SK-N-MC (cell line): ENCODE data around the gene LGALS7.

Source experiments
- DNase-seq: peaks from one replicate; pipeline ENCODE4 v3.0.0-alpha.2; 2011; ENCODE audit warnings: low read depth, low spot score
- H3K27ac ChIP-seq: fragments of 200-600 bp; sonication (generic); 2 replicates; pipeline ENCODE4 v1.5.1; 2016; ENCODE audit warnings: mixed run types
- H3K36me3 ChIP-seq: fragments of 200-600 bp; sonication (generic); 2 replicates; pipeline ENCODE4 v1.6.1; 2017; ENCODE audit warnings: antibody characterized with exemption, low read length, mixed read lengths; ENCODE audit not compliant: insufficient read depth
- H3K4me3 ChIP-seq: fragments of 200-600 bp; sonication (generic); 2 replicates; pipeline ENCODE4 v1.5.1; 2016
- H3K9ac ChIP-seq: fragments of 200-600 bp; sonication (generic); 2 replicates; pipeline ENCODE4 v1.8.0; 2017; ENCODE audit warnings: mixed run types, mixed read lengths; ENCODE audit not compliant: insufficient read length
- H3K9me3 ChIP-seq: fragments of 200-600 bp; sonication (generic); 2 replicates; pipeline ENCODE4 v1.6.1; 2017; ENCODE audit warnings: low read depth, mild to moderate bottlenecking, antibody characterized with exemption, low read length, moderate library complexity, mixed read lengths
- EZH2 ChIP-seq: fragments of 200-600 bp; sonication (generic); IDR thresholded peaks from one replicate; pipeline ENCODE4 v1.6.1; 2017; ENCODE audit warnings: antibody characterized with exemption
- FOXP2 ChIP-seq: optimal IDR thresholded peaks from 2 replicates; pipeline ENCODE3; 2011; ENCODE audit warnings: mild to moderate bottlenecking, moderate library complexity; ENCODE audit not compliant: insufficient read depth; ENCODE audit errors: extremely low read length, control extremely low read depth
- POLR2AphosphoS5 ChIP-seq: IDR thresholded peaks from 2 replicates; pipeline ENCODE4 v1.6.1; 2012; ENCODE audit warnings: mild to moderate bottlenecking, low read depth, low read length, borderline replicate concordance

Gene LGALS7

GRCh38 chr19:38727306-38727867 is 45.9 kb downstream of the LGALS7 start:
- H3K4me3 ChIP-seq = no peak overlapping the region
- TF ChIP-seq FOXP2 = no peak
- TF ChIP-seq POLR2AphosphoS5 = no peak
- no peak for TF ChIP-seq EZH2
- no peak for DNase-seq
- peaks cover 19% of the 10 kb centered on the region; the same call in 1 of the 2 replicates for H3K36me3 ChIP-seq
- no peak overlapping the region for H3K9ac ChIP-seq
- H3K9me3 ChIP-seq = no peaks in the 10 kb centered on the region
- H3K27ac ChIP-seq = no peak overlapping the region

GRCh38 chr19:38726761-38727301 is 46.5 kb downstream of the LGALS7 start:
- Histone ChIP-seq H3K36me3 (peaks cover 19% of the 10 kb centered on the region; the same call in 1 of the 2 replicates), H3K9ac (no peak overlapping the region), H3K4me3 (no peak overlapping the region), H3K9me3 (no peaks in the 10 kb centered on the region), H3K27ac (no peak overlapping the region)
- no peak for DNase-seq
- TF ChIP-seq POLR2AphosphoS5 (no peak), EZH2 (no peak)

GRCh38 chr19:38726284-38726673 is 47.0 kb downstream of the LGALS7 start:
- DNase-seq = no peak
- no peak for TF ChIP-seq FOXP2
- TF ChIP-seq POLR2AphosphoS5 = no peak
- no peak for TF ChIP-seq EZH2
- Histone ChIP-seq H3K4me3 (no peak overlapping the region), H3K36me3 (peaks cover 23% of the 10 kb centered on the region; the same call in 1 of the 2 replicates), H3K27ac (no peak overlapping the region), H3K9me3 (no peaks in the 10 kb centered on the region), H3K9ac (no peak overlapping the region)

- peaks cover 23% of the 10 kb centered on the region; the same call in 1 of the 2 replicates for H3K36me3 ChIP-seq
- H3K9ac ChIP-seq = no peak overlapping the region
- TF ChIP-seq EZH2 = no peak
- no peak for TF ChIP-seq POLR2AphosphoS5
- TF ChIP-seq FOXP2 = no peak
- no peak overlapping the region for H3K27ac ChIP-seq
- no peak for DNase-seq
- H3K4me3 ChIP-seq = no peak overlapping the region
- H3K9me3 ChIP-seq = no peaks in the 10 kb centered on the region
These were observed 47.6 kb downstream of the LGALS7 start for GRCh38 chr19:38725469-38726283.

GRCh38 chr19:38723990-38724854 is 49.1 kb downstream of the LGALS7 start:
- peaks cover 23% of the 10 kb centered on the region; the same call in 1 of the 2 replicates for H3K36me3 ChIP-seq
- no peak overlapping the region for H3K4me3 ChIP-seq
- TF ChIP-seq EZH2 = no peak
- no peaks in the 10 kb centered on the region for H3K9me3 ChIP-seq
- DNase-seq = no peak
- H3K27ac ChIP-seq = no peak overlapping the region
- no peak overlapping the region for H3K9ac ChIP-seq

GRCh38 chr19:38723606-38723965 is 49.7 kb downstream of the LGALS7 start:
- peaks cover 23% of the 10 kb centered on the region; the same call in 1 of the 2 replicates for H3K36me3 ChIP-seq
- DNase-seq = no peak
- H3K27ac ChIP-seq = no peak overlapping the region
- H3K9ac ChIP-seq = no peak overlapping the region
- no peaks in the 10 kb centered on the region for H3K9me3 ChIP-seq
- TF ChIP-seq EZH2 = no peak
- no peak overlapping the region for H3K4me3 ChIP-seq

- no peaks in the 10 kb centered on the region for H3K9me3 ChIP-seq
- no peak overlapping the region for H3K9ac ChIP-seq
- H3K27ac ChIP-seq = no peak overlapping the region
- peaks cover 23% of the 10 kb centered on the region; the same call in 1 of the 2 replicates for H3K36me3 ChIP-seq
- no peak for TF ChIP-seq FOXP2
- no peak for TF ChIP-seq EZH2
- no peak for TF ChIP-seq POLR2AphosphoS5
- H3K4me3 ChIP-seq = no peak overlapping the region
- DNase-seq = no peak
These were observed 50.2 kb downstream of the LGALS7 start for GRCh38 chr19:38722947-38723605.

- no peak for DNase-seq
- no peaks in the 10 kb centered on the region for H3K9me3 ChIP-seq
- H3K36me3 ChIP-seq = peaks cover 30% of the 10 kb centered on the region; the same call in 1 of the 2 replicates
- no peak overlapping the region for H3K4me3 ChIP-seq
- H3K27ac ChIP-seq = no peak overlapping the region
- H3K9ac ChIP-seq = no peak overlapping the region
- TF ChIP-seq FOXP2 = no peak
- TF ChIP-seq EZH2 = no peak
- TF ChIP-seq POLR2AphosphoS5 = no peak
These were observed 51.1 kb downstream of the LGALS7 start for GRCh38 chr19:38721979-38722773.
